Fibroblast of the aortic adventitia (primary cell): ENCODE data around the gene EXTL2. TPM values are rescaled to one million over a fixed set of nuclear protein-coding genes. Genes with fewer than 3 reads are reported as not detected.

Experiments
- DNase-seq: peaks from one replicate; pipeline ENCODE4 v3.0.0-alpha.2; 2010; ENCODE audit warnings: low read depth
- H3K4me3 ChIP-seq: 2 replicates; pipeline ENCODE4 v1.5.1; 2011; ENCODE audit warnings: low read depth, mild to moderate bottlenecking, control low read depth, low read length, moderate library complexity
- CTCF ChIP-seq: IDR thresholded peaks from 2 replicates; pipeline ENCODE4 v1.5.1; 2011; ENCODE audit warnings: mild to moderate bottlenecking, low read length, control low read depth, inconsistent platforms; ENCODE audit not compliant: insufficient read depth
- total RNA-seq: library from RNA; depleted of rRNA; stranded (reverse); fragments of >200 nt; gene quantifications from 2 replicates; pipeline ENCODE4 v1.2.3, GENCODE V29; 2012; ENCODE audit warnings: low replicate concordance

The EXTL2 gene
- total RNA-seq, 1 donor: 34.1 TPM

DNA sequence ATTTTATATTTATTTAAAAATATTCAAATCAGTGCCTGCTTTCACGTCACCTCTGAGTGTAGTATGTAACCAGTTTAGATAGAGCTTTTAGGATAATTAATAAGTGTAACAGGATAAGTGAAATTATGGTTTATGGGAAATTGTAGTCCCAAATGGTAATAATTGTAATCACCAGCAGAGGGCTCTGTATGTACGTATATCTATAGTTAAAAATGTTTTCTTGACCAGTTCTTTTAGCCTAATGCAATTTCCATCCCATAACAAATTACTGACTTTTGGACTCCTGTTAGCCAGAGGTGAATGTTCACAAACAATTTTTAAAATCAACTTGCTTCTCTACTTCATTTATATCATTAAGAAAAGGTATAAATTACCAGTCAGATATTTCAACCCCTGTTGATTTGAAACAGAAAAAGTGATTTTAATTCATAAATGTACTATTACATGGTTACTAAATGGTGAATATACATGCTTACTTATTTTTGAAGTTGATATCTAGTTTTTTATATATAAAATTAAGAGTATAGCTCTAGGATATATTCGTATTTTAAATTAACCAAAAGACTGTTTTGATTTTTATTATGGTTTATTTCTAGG lies 26.6 kb upstream of the EXTL2 start:
- peak; percentile 44 for TF ChIP-seq CTCF
- peak; percentile 76 for DNase-seq
- H3K4me3 ChIP-seq: no peak overlapping the region

- DNase-seq: no peak
- no peak overlapping the region for H3K4me3 ChIP-seq
- no peak for TF ChIP-seq CTCF
These were observed 17.4 kb upstream of the EXTL2 start for GRCh38 chr1:100912019-100912418.

DNA sequence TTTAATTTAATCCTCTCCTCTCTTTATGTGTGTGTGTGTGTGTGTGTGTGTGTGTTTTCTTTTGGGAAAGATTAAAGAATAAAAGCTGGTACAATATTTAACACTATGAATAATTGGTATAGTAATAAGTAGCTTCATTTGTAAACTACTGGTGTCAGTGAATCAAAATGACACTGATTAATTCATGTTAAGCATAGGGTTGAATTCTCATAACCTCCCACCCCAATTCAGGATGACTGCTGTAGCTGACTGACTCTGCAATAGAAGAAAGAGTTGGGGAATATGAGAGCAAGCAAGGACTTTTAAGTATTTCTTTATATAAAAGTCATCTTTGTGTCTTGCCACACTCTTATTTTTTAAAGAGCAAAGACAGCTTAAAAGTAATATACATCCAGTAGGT lies 14.4 kb upstream of the EXTL2 start:
- no peak for DNase-seq
- TF ChIP-seq CTCF: no peak
- no peak overlapping the region for H3K4me3 ChIP-seq

- TF ChIP-seq CTCF: no peak
- no peak for DNase-seq
- no peak overlapping the region for H3K4me3 ChIP-seq
These were observed 13.2 kb upstream of the EXTL2 start for GRCh38 chr1:100907887-100908286.

- no peak for TF ChIP-seq CTCF
- no peak for DNase-seq
- H3K4me3 ChIP-seq: no peak overlapping the region
These were observed 10.5 kb upstream of the EXTL2 start for GRCh38 chr1:100905181-100905580.

DNA sequence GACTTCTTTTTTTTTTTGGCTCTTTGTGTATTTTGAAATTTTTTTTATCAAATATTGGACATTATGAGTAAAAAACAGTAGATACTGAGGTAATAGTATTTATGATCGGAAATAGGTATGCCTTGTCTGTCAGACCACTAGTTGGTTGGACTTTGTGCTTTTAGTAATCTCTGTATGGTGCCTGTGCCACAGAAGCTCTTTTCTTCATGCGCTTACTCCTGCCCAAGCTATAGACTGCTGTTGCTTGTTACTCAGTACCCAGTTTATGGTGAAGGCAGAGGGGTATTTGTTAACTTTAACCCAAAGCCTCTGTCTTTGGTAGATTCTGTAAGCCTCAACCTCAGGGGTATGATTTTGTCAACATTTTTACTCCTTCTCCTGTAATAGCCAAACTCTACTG lies 9.9 kb upstream of the EXTL2 start:
- no peak for TF ChIP-seq CTCF
- no peak overlapping the region for H3K4me3 ChIP-seq
- DNase-seq: no peak

GRCh38 chr1:100903777-100904176 lies 9.1 kb upstream of the EXTL2 start:
- no peak overlapping the region for H3K4me3 ChIP-seq
- no peak for TF ChIP-seq CTCF
- DNase-seq: no peak
